22Rv1 (cell line): ENCODE measurements around the gene PCSK5.

Experiments used
- H3K27ac ChIP-seq: fragments of 450-650 bp; 2 replicates; pipeline ENCODE4 v1.5.1; 2017
- CTCF ChIP-seq: fragments of 450-650 bp; IDR thresholded peaks from 2 replicates; pipeline ENCODE4 v1.5.1; 2017; ENCODE audit warnings: mild to moderate bottlenecking
- ZFX ChIP-seq: fragments of 450-650 bp; IDR thresholded peaks from 2 replicates; pipeline ENCODE4 v1.6.1; 2017; ENCODE audit warnings: antibody characterized with exemption, borderline replicate concordance

PCSK5 gene

GRCh38 chr9:75992482-75993206 is 102.2 kb downstream of the PCSK5 start:
- no peak overlapping the region for H3K27ac ChIP-seq
- TF ChIP-seq CTCF = no peak

- TF ChIP-seq ZFX (no peak), CTCF (no peak)
- H3K27ac ChIP-seq = no peak overlapping the region
Measured at GRCh38 chr9:75993434-75993833, 103.0 kb downstream of the PCSK5 start.

DNA sequence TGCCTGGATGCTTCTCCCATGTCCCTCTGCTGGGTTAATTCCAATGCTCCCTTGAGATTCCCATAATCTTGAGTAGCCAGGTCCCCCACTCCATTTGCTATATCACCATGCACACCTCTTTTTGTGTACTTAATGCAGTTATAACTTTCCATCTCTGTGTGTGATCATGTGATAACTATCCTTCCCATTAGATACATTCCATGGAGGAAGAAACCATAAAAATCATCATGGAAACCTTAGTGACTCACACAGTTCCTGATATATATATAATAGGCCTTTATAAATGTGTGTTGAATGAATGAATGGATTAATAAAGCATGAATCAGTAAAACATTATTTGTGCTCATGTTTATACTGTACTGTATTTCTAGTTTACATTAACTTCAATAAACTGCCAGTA is 104.6 kb downstream of the PCSK5 start:
- TF ChIP-seq CTCF (no peak), ZFX (no peak)
- no peak overlapping the region for H3K27ac ChIP-seq

DNA sequence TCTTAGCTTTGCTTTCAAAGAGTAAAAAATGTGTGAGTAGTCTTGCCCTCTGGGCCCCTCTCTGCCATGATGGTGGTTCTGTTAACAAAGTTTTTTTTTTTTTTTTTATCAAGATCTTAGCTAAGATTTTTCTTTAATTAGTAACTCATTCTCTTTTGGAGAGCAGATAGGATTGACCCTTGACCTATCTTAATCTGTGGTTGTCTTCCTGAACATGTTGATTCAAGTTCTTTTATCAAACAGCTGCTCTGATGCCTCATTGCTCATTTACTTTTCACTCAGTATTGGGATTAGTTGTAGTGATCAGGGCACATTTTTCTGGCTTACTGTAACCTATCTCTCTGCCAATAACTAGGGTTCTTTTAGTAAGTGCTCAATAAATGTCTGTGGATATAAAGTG is 106.3 kb downstream of the PCSK5 start:
- TF ChIP-seq CTCF = no peak
- no peak for TF ChIP-seq ZFX

GRCh38 chr9:75997206-75997605 is 106.7 kb downstream of the PCSK5 start:
- H3K27ac ChIP-seq = no peak overlapping the region
- TF ChIP-seq CTCF (no peak), ZFX (no peak)

More for the DNA sequence above, 106.3 kb downstream of the PCSK5 start:
- no peak overlapping the region for H3K27ac ChIP-seq

DNA sequence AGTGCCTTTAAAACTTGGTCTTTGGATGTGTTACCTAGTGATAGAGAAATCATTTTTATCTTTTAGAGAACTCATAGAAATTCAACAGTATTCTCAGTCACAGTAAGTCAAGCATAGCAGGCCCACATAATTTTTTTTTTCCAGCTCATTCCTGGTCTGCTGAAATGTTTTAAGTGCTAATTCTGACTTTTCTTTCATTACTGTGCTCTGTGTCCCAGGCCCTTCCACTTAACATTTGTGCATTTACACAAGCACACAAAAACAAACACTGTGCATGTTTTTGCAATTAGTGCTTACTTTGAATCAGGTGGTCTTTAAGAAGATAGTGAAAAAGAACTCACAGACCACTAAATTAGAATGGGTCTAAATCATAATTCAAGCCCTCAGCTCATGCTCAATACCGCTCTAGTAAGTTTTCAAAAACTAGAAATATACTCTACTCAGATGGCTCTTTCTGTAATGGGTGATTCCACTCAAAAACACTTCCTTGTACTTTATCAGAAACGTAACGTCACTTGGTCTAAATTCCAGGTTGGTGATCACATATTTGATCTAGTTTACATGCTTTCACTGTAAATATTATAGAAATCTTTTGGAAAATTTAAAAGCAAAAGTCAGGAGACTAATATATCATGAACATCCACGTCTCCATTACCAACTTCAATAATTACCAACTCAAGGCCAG is 107.8 kb downstream of the PCSK5 start:
- no peak for TF ChIP-seq ZFX
- TF ChIP-seq CTCF = no peak
- no peak overlapping the region for H3K27ac ChIP-seq

DNA sequence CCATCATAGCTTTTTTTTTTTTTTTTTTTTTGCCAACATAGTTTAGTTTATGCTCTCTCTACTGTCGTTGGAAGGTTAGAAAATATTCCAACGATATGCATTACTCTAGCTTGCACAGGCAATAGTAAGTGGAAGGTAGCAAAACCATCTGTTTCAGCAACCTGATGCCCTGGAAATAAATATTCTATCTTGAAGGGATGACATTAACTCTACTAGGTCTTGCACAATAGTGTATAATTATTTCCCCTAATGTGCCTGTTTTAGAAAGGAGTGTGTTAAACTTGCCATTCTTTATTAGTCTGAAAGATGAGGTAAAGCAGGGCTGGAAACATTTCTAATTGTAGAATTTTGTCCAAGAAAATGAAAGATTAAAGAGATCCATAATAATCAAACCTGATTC is 111.0 kb downstream of the PCSK5 start:
- no peak overlapping the region for H3K27ac ChIP-seq
- TF ChIP-seq CTCF (no peak), ZFX (no peak)
